Measurements from ENCODE around the gene GFOD2. TPM values are rescaled to one million over a fixed set of nuclear protein-coding genes. Genes with fewer than 3 reads are reported as not detected.

Gene GFOD2
- total RNA-seq, 2 experiments from 2014 or later: 16.2 to 18.0 TPM

DNA sequence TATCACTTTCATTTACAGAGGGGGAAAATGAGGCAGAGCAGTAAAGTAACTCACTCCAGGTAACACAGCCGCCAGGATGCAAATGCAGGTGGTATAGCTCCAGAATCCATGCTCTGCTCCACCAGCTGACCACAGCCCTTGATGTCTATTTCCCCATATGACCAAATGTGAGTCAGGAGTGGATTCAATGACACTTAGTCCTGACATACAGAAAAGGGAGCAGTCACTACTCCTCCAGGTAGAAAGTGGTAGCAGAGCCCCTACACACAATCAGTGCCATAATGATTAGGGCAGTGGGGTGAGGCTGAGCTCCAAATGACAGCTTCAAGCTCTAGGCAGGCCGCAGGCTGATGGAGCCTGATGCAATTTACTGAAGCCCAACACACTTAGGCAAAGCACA, 43.3 kb upstream of the GFOD2 start:
- BruUV-seq (replicated peaks): no TSS peak
- Histone ChIP-seq H3K4me3 (ENCODE audit: low read depth, low read length, poor library complexity, severe bottlenecking) (no peak overlapping the region), H2AFZ (ENCODE audit: low read length) (no peak overlapping the region), H3K9me3 (ENCODE audit: low read length) (no peaks in the 10 kb centered on the region), H3K79me2 (ENCODE audit: insufficient read depth, low read depth, low read length) (no peaks in the 10 kb centered on the region), H3K9me2 (ENCODE audit: insufficient read depth, low read length) (no peaks in the 10 kb centered on the region), H3K36me3 (ENCODE audit: insufficient read depth, low read length) (peaks cover 21% of the 10 kb centered on the region), H4K20me1 (ENCODE audit: insufficient read depth, low read length) (no peaks in the 10 kb centered on the region; the same call in 1 of the 2 replicates), H3K4me1 (ENCODE audit: insufficient read depth, low read length, poor library complexity, severe bottlenecking) (no peaks in the 10 kb centered on the region), H3K4me2 (ENCODE audit: low read length) (no peak overlapping the region), H3K27ac (ENCODE audit: low read depth, low read length, poor library complexity, severe bottlenecking) (no peak overlapping the region)
- TF ChIP-seq EZH2phosphoT487 (IDR thresholded peaks at IDR 0.05; ENCODE audit: borderline replicate concordance, low read depth, low read length): no peak
- TF ChIP-seq, protein P1, sequence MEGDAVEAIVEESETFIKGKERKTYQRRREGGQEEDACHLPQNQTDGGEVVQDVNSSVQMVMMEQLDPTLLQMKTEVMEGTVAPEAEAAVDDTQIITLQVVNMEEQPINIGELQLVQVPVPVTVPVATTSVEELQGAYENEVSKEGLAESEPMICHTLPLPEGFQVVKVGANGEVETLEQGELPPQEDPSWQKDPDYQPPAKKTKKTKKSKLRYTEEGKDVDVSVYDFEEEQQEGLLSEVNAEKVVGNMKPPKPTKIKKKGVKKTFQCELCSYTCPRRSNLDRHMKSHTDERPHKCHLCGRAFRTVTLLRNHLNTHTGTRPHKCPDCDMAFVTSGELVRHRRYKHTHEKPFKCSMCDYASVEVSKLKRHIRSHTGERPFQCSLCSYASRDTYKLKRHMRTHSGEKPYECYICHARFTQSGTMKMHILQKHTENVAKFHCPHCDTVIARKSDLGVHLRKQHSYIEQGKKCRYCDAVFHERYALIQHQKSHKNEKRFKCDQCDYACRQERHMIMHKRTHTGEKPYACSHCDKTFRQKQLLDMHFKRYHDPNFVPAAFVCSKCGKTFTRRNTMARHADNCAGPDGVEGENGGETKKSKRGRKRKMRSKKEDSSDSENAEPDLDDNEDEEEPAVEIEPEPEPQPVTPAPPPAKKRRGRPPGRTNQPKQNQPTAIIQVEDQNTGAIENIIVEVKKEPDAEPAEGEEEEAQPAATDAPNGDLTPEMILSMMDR (conservative IDR thresholded peaks at IDR 0.05; ENCODE audit: low read length): no peak
- POLR2A ChIA-PET: no interaction called here
- intact Hi-C loops (cut with micrococcal nuclease; ENCODE audit: unreplicated experiment): no loop called here
- no peak for DNase-seq (ENCODE audit: low spot score)
- CTCF ChIA-PET (ENCODE audit: unreplicated experiment): no interaction called here

DNA sequence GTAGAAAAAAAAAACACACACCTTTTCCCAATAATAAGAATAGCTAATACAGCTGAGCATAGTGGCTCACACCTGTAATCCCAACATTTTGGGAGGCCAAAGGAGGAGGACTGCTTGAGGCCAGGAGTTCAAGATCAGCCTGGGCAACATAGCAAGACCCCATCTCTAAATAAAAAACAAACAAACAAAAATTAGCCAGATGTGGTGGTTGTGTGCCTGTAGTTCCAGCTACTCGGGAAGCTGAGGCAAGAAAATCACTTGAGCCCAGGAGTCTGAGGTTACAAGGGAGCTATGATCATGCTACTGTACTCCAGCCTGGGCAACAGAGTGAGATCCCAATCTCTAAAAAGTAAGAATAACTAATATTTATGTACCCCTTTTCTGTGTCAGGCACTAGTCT, 42.8 kb upstream of the GFOD2 start:
- ChIA-PET POLR2A (no interaction called here), CTCF (ENCODE audit: unreplicated experiment) (no interaction called here)
- no peak for DNase-seq (ENCODE audit: low spot score)
- Histone ChIP-seq H4K20me1 (ENCODE audit: insufficient read depth, low read length) (no peaks in the 10 kb centered on the region; the same call in 1 of the 2 replicates), H3K9me3 (ENCODE audit: low read length) (no peaks in the 10 kb centered on the region), H3K9me2 (ENCODE audit: insufficient read depth, low read length) (no peaks in the 10 kb centered on the region), H3K4me2 (ENCODE audit: low read length) (no peak overlapping the region), H3K27ac (ENCODE audit: low read depth, low read length, poor library complexity, severe bottlenecking) (no peak overlapping the region), H3K4me3 (ENCODE audit: low read depth, low read length, poor library complexity, severe bottlenecking) (no peak overlapping the region), H3K36me3 (ENCODE audit: insufficient read depth, low read length) (peaks cover 18% of the 10 kb centered on the region), H3K4me1 (ENCODE audit: insufficient read depth, low read length, poor library complexity, severe bottlenecking) (no peaks in the 10 kb centered on the region), H3K79me2 (ENCODE audit: insufficient read depth, low read depth, low read length) (no peaks in the 10 kb centered on the region), H2AFZ (ENCODE audit: low read length) (no peak overlapping the region)
- intact Hi-C loops (cut with micrococcal nuclease; ENCODE audit: unreplicated experiment): no loop called here
- no TSS peak for BruUV-seq (replicated peaks)
- TF ChIP-seq EZH2phosphoT487 (IDR thresholded peaks at IDR 0.05; ENCODE audit: borderline replicate concordance, low read depth, low read length): no peak
- TF ChIP-seq, protein P1 (conservative IDR thresholded peaks at IDR 0.05; ENCODE audit: low read length): no peak

DNA sequence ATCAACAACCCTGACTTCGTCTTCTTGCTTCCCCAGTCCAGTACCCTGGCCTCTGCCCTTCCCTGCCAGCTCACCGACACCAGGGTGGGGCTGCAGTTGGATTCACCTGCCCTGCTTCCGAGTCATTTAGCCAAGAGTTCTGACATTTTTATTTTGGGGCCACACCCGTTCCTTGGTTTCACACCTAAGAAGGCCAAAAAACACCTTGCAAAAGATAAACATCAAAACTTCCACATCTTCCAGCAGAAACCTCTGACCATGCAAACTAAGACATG, 41.8 kb upstream of the GFOD2 start:
- ChIA-PET CTCF (ENCODE audit: unreplicated experiment) (no interaction called here), POLR2A (interaction anchor here (1.0 kb wide), 1 partner anchor 25 kb away, joined by 3 read pairs; no protein-coding TSS in a partner anchor)
- BruUV-seq (replicated peaks): no TSS peak
- H3K9me3 ChIP-seq (ENCODE audit: low read length): no peaks in the 10 kb centered on the region
- H3K4me3 ChIP-seq (ENCODE audit: low read depth, low read length, poor library complexity, severe bottlenecking): no peak overlapping the region
- H3K9me2 ChIP-seq (ENCODE audit: insufficient read depth, low read length): no peaks in the 10 kb centered on the region
- TF ChIP-seq, protein P1 (conservative IDR thresholded peaks at IDR 0.05; ENCODE audit: low read length): no peak
- TF ChIP-seq EZH2phosphoT487 (IDR thresholded peaks at IDR 0.05; ENCODE audit: borderline replicate concordance, low read depth, low read length): no peak
- intact Hi-C loops (cut with micrococcal nuclease; ENCODE audit: unreplicated experiment): no loop called here
- no peaks in the 10 kb centered on the region for H3K4me1 ChIP-seq (ENCODE audit: insufficient read depth, low read length, poor library complexity, severe bottlenecking)
- no peak for DNase-seq (ENCODE audit: low spot score)
- no peak overlapping the region for H2AFZ ChIP-seq (ENCODE audit: low read length)
- H3K4me2 ChIP-seq (ENCODE audit: low read length): no peak overlapping the region
- no peaks in the 10 kb centered on the region for H3K79me2 ChIP-seq (ENCODE audit: insufficient read depth, low read depth, low read length)
- H4K20me1 ChIP-seq (ENCODE audit: insufficient read depth, low read length): no peaks in the 10 kb centered on the region; the same call in 1 of the 2 replicates
- peaks cover 8% of the 10 kb centered on the region for H3K36me3 ChIP-seq (ENCODE audit: insufficient read depth, low read length)
- H3K27ac ChIP-seq (ENCODE audit: low read depth, low read length, poor library complexity, severe bottlenecking): no peak overlapping the region

Measured in OCI-LY7 (cell line).